ENCODE data around the gene NRXN2.

NRXN2 gene

GRCh38 chr11:64621283-64622019, 101.5 kb downstream of the NRXN2 start:
- no peak for DNase-seq

GRCh38 chr11:64620381-64620971, 102.5 kb downstream of the NRXN2 start:
- DNase-seq = no peak

GRCh38 chr11:64619811-64620380, 103.1 kb downstream of the NRXN2 start:
- DNase-seq = no peak

GRCh38 chr11:64619196-64619595, 103.8 kb downstream of the NRXN2 start:
- DNase-seq = no peak

GRCh38 chr11:64616817-64617216, 106.2 kb downstream of the NRXN2 start:
- DNase-seq = no peak

- DNase-seq = no peak
These were observed 108.1 kb downstream of the NRXN2 start for GRCh38 chr11:64614917-64615316.

- no peak for DNase-seq
These were observed 109.3 kb downstream of the NRXN2 start for GRCh38 chr11:64613648-64614047.

GRCh38 chr11:64611869-64612646, 110.9 kb downstream of the NRXN2 start:
- DNase-seq = no peak

GRCh38 chr11:64611176-64611575, 111.8 kb downstream of the NRXN2 start:
- DNase-seq = no peak

GRCh38 chr11:64610596-64610995, 112.4 kb downstream of the NRXN2 start:
- DNase-seq = no peak

- no peak for DNase-seq
These were observed 113.5 kb downstream of the NRXN2 start for GRCh38 chr11:64609436-64610047.

- no peak for DNase-seq
These were observed 114.4 kb downstream of the NRXN2 start for GRCh38 chr11:64608636-64609035.

GRCh38 chr11:64608046-64608445, 115.0 kb downstream of the NRXN2 start:
- no peak for DNase-seq

GRCh38 chr11:64607381-64607985, 115.5 kb downstream of the NRXN2 start:
- DNase-seq = no peak

GRCh38 chr11:64606796-64607380, 116.1 kb downstream of the NRXN2 start:
- no peak for DNase-seq

GRCh38 chr11:64605656-64606585, 117.1 kb downstream of the NRXN2 start:
- no peak for DNase-seq

GRCh38 chr11:64605244-64605560, 117.8 kb downstream of the NRXN2 start:
- no peak for DNase-seq

GRCh38 chr11:64604458-64605243, 118.3 kb downstream of the NRXN2 start:
- no peak for DNase-seq

- DNase-seq = no peak
These were observed 119.4 kb downstream of the NRXN2 start for GRCh38 chr11:64603411-64604110.
